Astrocyte of the cerebellum (primary cell): ENCODE data around the gene ANKRD62.

Experiments used
- DNase-seq: peaks from one replicate; pipeline ENCODE4 v3.0.0-alpha.2; 2011; ENCODE audit warnings: low read depth
- H3K4me3 ChIP-seq: 2 replicates; pipeline ENCODE4 v1.5.1; 2011; ENCODE audit warnings: mild to moderate bottlenecking, low read depth, low read length, moderate library complexity
- CTCF ChIP-seq: IDR thresholded peaks from 2 replicates; pipeline ENCODE4 v1.5.1; 2012; ENCODE audit warnings: low read length, low read depth, moderate library complexity, mild to moderate bottlenecking; ENCODE audit errors: missing control alignments
- in situ Hi-C: cut with HindIII; loops from 2 replicates; pipeline ENCODE4 v1.10.0; 2017; ENCODE audit warnings: low sequenced_read_pairs

ANKRD62 gene

GRCh38 chr18:12093520-12094257 lies at the start of gene ANKRD62:
Gene ANKRD62, plus strand, starts transcription at chr18:12093843. Its CDS starts 175 bp downstream, at chr18:12094018.
- no peak within 1 kb of the TSS for H3K4me3 ChIP-seq
- DNase-seq = no peak
- in situ Hi-C loops = no loop called here
- no peak for TF ChIP-seq CTCF

GRCh38 chr18:12044591-12044990 lies 49.1 kb upstream of the ANKRD62 start:
- DNase-seq = peak; percentile 15
- no peak overlapping the region for H3K4me3 ChIP-seq
- in situ Hi-C loops = no loop called here
- TF ChIP-seq CTCF = no peak

GRCh38 chr18:12046046-12046750 lies 47.4 kb upstream of the ANKRD62 start:
- no peak overlapping the region for H3K4me3 ChIP-seq
- in situ Hi-C loops = no loop called here
- TF ChIP-seq CTCF = no peak
- DNase-seq = no peak

- H3K4me3 ChIP-seq = no peak overlapping the region
- no peak for DNase-seq
- in situ Hi-C loops = no loop called here
- no peak for TF ChIP-seq CTCF
Observed at GRCh38 chr18:12046751-12047335, 46.8 kb upstream of the ANKRD62 start.

- no peak for DNase-seq
- TF ChIP-seq CTCF = no peak
- H3K4me3 ChIP-seq = peak overlapping the region; percentile 17
- in situ Hi-C loops = no loop called here
Observed at GRCh38 chr18:12048010-12048826, 45.4 kb upstream of the ANKRD62 start.

GRCh38 chr18:12048827-12049175 lies 44.8 kb upstream of the ANKRD62 start:
- DNase-seq = peak; percentile 61
- TF ChIP-seq CTCF = no peak
- peak overlapping the region; percentile 17 for H3K4me3 ChIP-seq
- in situ Hi-C loops = no loop called here
